Measurements from ENCODE around the gene PKNOX2. TPM values are rescaled to one million over a fixed set of nuclear protein-coding genes. Genes with fewer than 3 reads are reported as not detected.

PKNOX2 gene
- total and polyA plus RNA-seq, 4 donors: 0.14 to 0.29 (median 0.24) TPM

DNA sequence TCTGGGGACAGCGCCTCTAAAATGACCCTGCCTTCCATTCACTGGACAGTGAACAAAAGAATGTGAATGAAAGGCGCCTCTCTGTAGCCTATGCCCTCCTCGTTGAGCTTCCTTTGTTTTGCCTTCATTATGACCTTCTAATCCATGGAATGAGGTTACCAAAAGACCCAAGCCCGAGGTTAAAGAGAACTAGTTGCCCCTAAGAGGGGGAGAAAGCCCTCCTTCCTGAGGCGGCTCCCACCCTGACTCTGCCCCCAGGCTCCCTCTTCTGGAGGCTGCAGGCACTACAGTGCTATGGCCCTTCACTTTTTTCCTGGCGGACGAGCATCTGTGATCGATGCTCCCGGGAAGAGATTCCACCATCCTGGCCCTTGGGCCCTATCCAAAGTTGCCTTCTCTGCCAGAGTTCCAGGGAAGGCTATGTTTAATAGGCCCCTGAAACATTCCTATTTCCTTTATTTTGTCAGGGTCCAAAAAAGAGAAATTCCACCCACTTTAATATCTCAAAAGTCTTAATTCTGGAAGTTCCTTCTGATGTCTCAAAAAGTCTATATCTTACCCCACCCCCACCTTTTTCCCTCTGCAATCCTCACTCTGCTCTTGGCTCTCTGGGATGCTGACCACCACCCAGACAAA is 184.2 kb downstream of the PKNOX2 start:
- H3K4me3 ChIP-seq (ENCODE audit: low read depth in 1 of 3, low read length in 3 of 3): no peak overlapping the region
- TF ChIP-seq TAF1 (conservative IDR thresholded peaks at IDR 0.05): no peak
- TF ChIP-seq, protein P1, sequence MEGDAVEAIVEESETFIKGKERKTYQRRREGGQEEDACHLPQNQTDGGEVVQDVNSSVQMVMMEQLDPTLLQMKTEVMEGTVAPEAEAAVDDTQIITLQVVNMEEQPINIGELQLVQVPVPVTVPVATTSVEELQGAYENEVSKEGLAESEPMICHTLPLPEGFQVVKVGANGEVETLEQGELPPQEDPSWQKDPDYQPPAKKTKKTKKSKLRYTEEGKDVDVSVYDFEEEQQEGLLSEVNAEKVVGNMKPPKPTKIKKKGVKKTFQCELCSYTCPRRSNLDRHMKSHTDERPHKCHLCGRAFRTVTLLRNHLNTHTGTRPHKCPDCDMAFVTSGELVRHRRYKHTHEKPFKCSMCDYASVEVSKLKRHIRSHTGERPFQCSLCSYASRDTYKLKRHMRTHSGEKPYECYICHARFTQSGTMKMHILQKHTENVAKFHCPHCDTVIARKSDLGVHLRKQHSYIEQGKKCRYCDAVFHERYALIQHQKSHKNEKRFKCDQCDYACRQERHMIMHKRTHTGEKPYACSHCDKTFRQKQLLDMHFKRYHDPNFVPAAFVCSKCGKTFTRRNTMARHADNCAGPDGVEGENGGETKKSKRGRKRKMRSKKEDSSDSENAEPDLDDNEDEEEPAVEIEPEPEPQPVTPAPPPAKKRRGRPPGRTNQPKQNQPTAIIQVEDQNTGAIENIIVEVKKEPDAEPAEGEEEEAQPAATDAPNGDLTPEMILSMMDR (IDR thresholded peaks at IDR 0.05; ENCODE audit: low read depth, low read length, missing input control): peak; percentile 89
- TF ChIP-seq RAD21 (IDR thresholded peaks at IDR 0.05): peak; percentile 76 to 82
- 21% methylated on average over 9 of the region's 9 CpGs for WGBS
- H3K4me1 ChIP-seq (ENCODE audit: control insufficient read depth in 4 of 4, insufficient read depth in 4 of 4, low read length in 3 of 4): peaks cover 0 to 4% (median 0%) of the 10 kb centered on the region in 4 donors
- H3K9ac ChIP-seq (ENCODE audit: low read depth in 1 of 2, low read length in 2 of 2): no peak overlapping the region
- no peak overlapping the region for H3K27ac ChIP-seq (ENCODE audit: low read depth in 1 of 2, low read length in 2 of 2)
- H3K36me3 ChIP-seq (ENCODE audit: control insufficient read depth in 4 of 4, insufficient read depth in 3 of 4, low read depth in 1 of 4, low read length in 3 of 4): no peaks in the 10 kb centered on the region
- H3K9me3 ChIP-seq (ENCODE audit: control insufficient read depth in 4 of 4, low read length in 3 of 4): no peaks in the 10 kb centered on the region
- peak; percentile 60 for DNase-seq (ENCODE audit: low spot score)
- peaks cover 0 to 2% (median 1%) of the 10 kb centered on the region in 4 donors for H3K27me3 ChIP-seq (ENCODE audit: control insufficient read depth in 4 of 4, insufficient read depth in 4 of 4, low read length in 3 of 4)

DNA sequence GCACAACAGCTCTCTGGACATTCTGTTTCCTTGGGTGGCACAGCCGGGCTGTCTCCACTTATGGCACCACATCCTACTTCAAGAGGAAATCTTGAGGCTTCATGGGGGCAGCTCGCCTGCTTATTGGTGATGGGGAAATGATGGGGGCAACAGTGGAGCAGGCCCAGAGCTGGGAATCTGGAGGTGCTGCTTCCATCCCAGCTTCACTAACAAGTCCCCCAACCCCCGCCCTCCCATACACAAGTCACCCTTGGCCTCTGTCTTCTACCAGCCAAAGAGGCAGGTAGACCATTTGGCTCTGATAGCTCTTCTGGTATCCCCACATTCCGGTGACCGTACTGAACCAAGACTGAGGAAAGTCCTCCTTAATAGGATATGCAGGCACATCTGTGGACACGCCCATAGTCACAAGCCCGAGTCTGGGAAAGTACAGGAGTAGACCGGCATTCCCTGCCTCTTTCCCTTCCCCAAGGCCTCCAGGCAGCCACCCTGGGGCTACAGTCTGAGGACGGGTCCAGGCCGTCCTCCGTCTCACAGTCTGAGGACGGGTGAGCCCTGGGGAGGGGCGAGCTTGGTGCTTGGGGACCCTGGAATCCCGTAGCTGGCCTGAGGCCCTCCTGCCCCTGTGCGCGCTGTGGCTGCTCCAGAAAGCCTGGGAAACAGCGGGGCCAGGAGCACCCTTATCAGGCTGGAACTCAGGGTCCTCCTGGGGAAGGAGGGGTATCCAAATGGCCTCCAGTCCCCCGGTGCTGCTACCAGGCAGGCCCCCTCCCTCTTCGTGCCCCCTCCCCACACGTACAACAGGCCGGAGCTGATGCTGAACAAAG is 185.9 kb downstream of the PKNOX2 start:
- H3K9me3 ChIP-seq (ENCODE audit: control insufficient read depth in 4 of 4, low read length in 3 of 4): no peaks in the 10 kb centered on the region

DNA sequence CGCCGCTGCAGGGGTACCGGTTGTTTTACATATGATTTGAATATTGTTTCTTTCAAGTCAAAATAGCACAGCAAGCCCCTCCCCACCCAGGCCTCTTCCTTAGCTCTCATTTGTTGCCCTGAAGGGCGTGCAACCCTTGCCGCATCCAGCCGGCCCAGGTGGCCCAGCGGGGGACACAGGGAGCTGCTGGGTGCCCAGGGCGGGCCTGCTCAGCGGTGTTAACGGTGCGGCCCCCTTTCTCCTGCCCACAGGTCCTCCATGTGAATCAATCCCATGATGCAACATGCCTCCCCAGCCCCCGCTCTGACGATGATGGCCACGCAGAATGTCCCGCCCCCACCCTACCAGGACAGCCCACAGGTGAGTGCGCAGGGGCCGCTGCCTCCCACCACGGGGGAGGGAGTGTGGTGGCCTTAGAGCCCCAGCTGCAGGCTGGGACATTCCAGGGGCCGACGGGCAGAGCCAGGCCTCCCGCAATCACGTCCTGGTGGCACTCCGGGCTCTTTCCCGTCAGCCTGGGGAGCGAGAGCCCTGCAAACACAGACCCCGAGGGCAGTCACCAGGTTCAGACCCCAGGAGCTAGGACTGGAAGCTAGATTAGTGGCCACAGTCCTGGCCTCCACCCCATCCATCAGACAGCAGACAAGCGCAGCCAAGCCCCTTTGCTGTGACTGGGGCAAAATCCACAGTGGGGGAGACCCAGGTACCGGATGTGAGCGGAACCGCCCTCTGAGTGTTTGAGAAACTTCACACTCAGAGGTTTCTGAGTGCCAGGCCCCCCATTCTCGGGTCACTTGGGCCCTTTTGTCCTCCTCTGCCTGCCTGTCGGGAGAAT is 186.7 kb downstream of the PKNOX2 start:
- no peaks in the 10 kb centered on the region for H3K9me3 ChIP-seq (ENCODE audit: control insufficient read depth in 4 of 4, low read length in 3 of 4)
- 61% methylated on average over 32 of the region's 32 CpGs for WGBS
- TF ChIP-seq, protein P2, sequence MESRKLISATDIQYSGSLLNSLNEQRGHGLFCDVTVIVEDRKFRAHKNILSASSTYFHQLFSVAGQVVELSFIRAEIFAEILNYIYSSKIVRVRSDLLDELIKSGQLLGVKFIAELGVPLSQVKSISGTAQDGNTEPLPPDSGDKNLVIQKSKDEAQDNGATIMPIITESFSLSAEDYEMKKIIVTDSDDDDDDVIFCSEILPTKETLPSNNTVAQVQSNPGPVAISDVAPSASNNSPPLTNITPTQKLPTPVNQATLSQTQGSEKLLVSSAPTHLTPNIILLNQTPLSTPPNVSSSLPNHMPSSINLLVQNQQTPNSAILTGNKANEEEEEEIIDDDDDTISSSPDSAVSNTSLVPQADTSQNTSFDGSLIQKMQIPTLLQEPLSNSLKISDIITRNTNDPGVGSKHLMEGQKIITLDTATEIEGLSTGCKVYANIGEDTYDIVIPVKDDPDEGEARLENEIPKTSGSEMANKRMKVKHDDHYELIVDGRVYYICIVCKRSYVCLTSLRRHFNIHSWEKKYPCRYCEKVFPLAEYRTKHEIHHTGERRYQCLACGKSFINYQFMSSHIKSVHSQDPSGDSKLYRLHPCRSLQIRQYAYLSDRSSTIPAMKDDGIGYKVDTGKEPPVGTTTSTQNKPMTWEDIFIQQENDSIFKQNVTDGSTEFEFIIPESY (IDR thresholded peaks at IDR 0.05): no peak
- no peak for TF ChIP-seq HNF4G (IDR thresholded peaks at IDR 0.05)
- TF ChIP-seq, protein P3, sequence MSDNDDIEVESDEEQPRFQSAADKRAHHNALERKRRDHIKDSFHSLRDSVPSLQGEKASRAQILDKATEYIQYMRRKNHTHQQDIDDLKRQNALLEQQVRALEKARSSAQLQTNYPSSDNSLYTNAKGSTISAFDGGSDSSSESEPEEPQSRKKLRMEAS (IDR thresholded peaks at IDR 0.05): no peak
- no peak for DNase-seq (ENCODE audit: low spot score)
- no peak overlapping the region for H3K4me3 ChIP-seq (ENCODE audit: low read depth in 1 of 3, low read length in 3 of 3)
- H3K27me3 ChIP-seq (ENCODE audit: control insufficient read depth in 4 of 4, insufficient read depth in 4 of 4, low read length in 3 of 4): peaks cover 0 to 2% (median 1%) of the 10 kb centered on the region in 4 donors
- H3K36me3 ChIP-seq (ENCODE audit: control insufficient read depth in 4 of 4, insufficient read depth in 3 of 4, low read depth in 1 of 4, low read length in 3 of 4): no peaks in the 10 kb centered on the region
- no peak overlapping the region for H3K27ac ChIP-seq (ENCODE audit: low read depth in 1 of 2, low read length in 2 of 2)
- H3K9ac ChIP-seq (ENCODE audit: low read depth in 1 of 2, low read length in 2 of 2): no peak overlapping the region
- H3K4me1 ChIP-seq (ENCODE audit: control insufficient read depth in 4 of 4, insufficient read depth in 4 of 4, low read length in 3 of 4): peaks cover 0 to 4% (median 0%) of the 10 kb centered on the region in 4 donors

More for the DNA sequence above, 185.9 kb downstream of the PKNOX2 start:
- DNase-seq (ENCODE audit: low spot score): no peak
- 85% methylated on average over 21 of the region's 21 CpGs for WGBS
- Histone ChIP-seq H3K36me3 (ENCODE audit: control insufficient read depth in 4 of 4, insufficient read depth in 3 of 4, low read depth in 1 of 4, low read length in 3 of 4) (no peaks in the 10 kb centered on the region), H3K27me3 (ENCODE audit: control insufficient read depth in 4 of 4, insufficient read depth in 4 of 4, low read length in 3 of 4) (peaks cover 0 to 2% (median 1%) of the 10 kb centered on the region in 4 donors), H3K4me3 (ENCODE audit: low read depth in 1 of 3, low read length in 3 of 3) (no peak overlapping the region), H3K27ac (ENCODE audit: low read depth in 1 of 2, low read length in 2 of 2) (no peak overlapping the region), H3K4me1 (ENCODE audit: control insufficient read depth in 4 of 4, insufficient read depth in 4 of 4, low read length in 3 of 4) (peaks cover 0 to 4% (median 0%) of the 10 kb centered on the region in 4 donors), H3K9ac (ENCODE audit: low read depth in 1 of 2, low read length in 2 of 2) (no peak overlapping the region)
- TF ChIP-seq HNF4G (IDR thresholded peaks at IDR 0.05): no peak
- TF ChIP-seq RAD21 (IDR thresholded peaks at IDR 0.05): no peak
- no peak for TF ChIP-seq RXRA (IDR thresholded peaks at IDR 0.05)
- TF ChIP-seq, protein P1 (IDR thresholded peaks at IDR 0.05; ENCODE audit: low read depth, low read length, missing input control): no peak
- no peak for TF ChIP-seq YY1 (IDR thresholded peaks at IDR 0.05)
- no peak for TF ChIP-seq GABPA (IDR thresholded peaks at IDR 0.05 in 1 of 2, conservative IDR thresholded peaks at IDR 0.05 in 1 of 2)
